HepG2 (cell line): ENCODE results near the gene AP2A2. TPM values are rescaled to one million over a fixed set of nuclear protein-coding genes. Genes with fewer than 3 reads are reported as not detected.

Experiments used
- EED ChIP-seq: sonication (generic); formaldehyde crosslinking; IDR thresholded peaks from 2 replicates; pipeline ENCODE4 v1.5.0; 2020; ENCODE audit warnings: mild to moderate bottlenecking, missing genetic modification reagents
- EHMT2 ChIP-seq: fragments of 200-600 bp; sonication (generic); IDR thresholded peaks from 2 replicates; pipeline ENCODE4 v1.7.0; 2017; ENCODE audit warnings: antibody characterized with exemption, low read depth, low read length, borderline replicate concordance
- FIP1L1 ChIP-seq: fragments of 200-400 bp; formaldehyde crosslinking; IDR thresholded peaks from 2 replicates; pipeline ENCODE4 v1.6.1; 2018; ENCODE audit warnings: low read depth, mild to moderate bottlenecking, low read length, moderate library complexity, borderline replicate concordance; ENCODE audit not compliant: insufficient read depth
- LCORL ChIP-seq, 2 experiments: fragments of 450-650 bp in 1 of 2; sonication (generic) in 1 of 2; formaldehyde crosslinking in 1 of 2; IDR thresholded peaks; 2 replicates each; pipeline versions ENCODE4 v1.5.0 to v1.6.1; 2017 to 2020; ENCODE audit warnings: antibody characterized with exemption in 1 of 2, missing genetic modification reagents in 1 of 2
- MIER3 ChIP-seq: IDR thresholded peaks from 2 replicates; pipeline ENCODE4 v1.6.1; 2016; ENCODE audit warnings: missing compliant biosample characterization, borderline replicate concordance
- NFE2L1 ChIP-seq: sonication (generic); formaldehyde crosslinking; IDR thresholded peaks from 2 replicates; pipeline ENCODE4 v1.4.0; 2020; ENCODE audit warnings: missing genetic modification reagents, mild to moderate bottlenecking, borderline replicate concordance
- NR2F1 ChIP-seq, 2 experiments: fragments of 450-650 bp in 1 of 2; formaldehyde crosslinking in 1 of 2; IDR thresholded peaks; 2 replicates each; pipeline versions ENCODE4 v1.5.0 to v1.6.1; 2016 to 2020; ENCODE audit warnings: mild to moderate bottlenecking in 1 of 2, missing compliant biosample characterization in 1 of 2, missing genetic modification reagents in 1 of 2, moderate library complexity in 1 of 2
- NR2F2 ChIP-seq: IDR thresholded peaks from 2 replicates; pipeline ENCODE4 v1.6.1; 2012; ENCODE audit warnings: low read depth, inconsistent platforms, borderline replicate concordance
- RFX1 ChIP-seq: fragments of 450-650 bp; IDR thresholded peaks from 2 replicates; pipeline ENCODE4 v1.6.1; 2017
- SAP130 ChIP-seq: IDR thresholded peaks from 2 replicates; pipeline ENCODE4 v1.6.1; 2016; ENCODE audit warnings: low read depth
- SMARCC2 ChIP-seq: fragments of 450-650 bp; IDR thresholded peaks from 2 replicates; pipeline ENCODE4 v1.6.1; 2017; ENCODE audit warnings: antibody characterized with exemption, mild to moderate bottlenecking
- SOX5 ChIP-seq: IDR thresholded peaks from 2 replicates; pipeline ENCODE4 v1.6.1; 2016; ENCODE audit warnings: borderline replicate concordance
- TBP ChIP-seq: sonication (generic); formaldehyde crosslinking; IDR thresholded peaks from 2 replicates; pipeline ENCODE4 v1.5.0; 2020; ENCODE audit warnings: missing genetic modification reagents
- U2AF1 ChIP-seq: fragments of 200-400 bp; formaldehyde crosslinking; optimal IDR thresholded peaks from 2 replicates; pipeline ENCODE3; 2017; ENCODE audit warnings: mild to moderate bottlenecking, low read depth, low read length
- ZC3H13 ChIP-seq: sonication (generic); formaldehyde crosslinking; IDR thresholded peaks from 2 replicates; pipeline ENCODE4 v1.8.1; 2023; ENCODE audit warnings: mild to moderate bottlenecking, missing genetic modification reagents, moderate library complexity
- ZNF136 ChIP-seq: sonication (generic); formaldehyde crosslinking; IDR thresholded peaks from 2 replicates; pipeline ENCODE4 v1.8.1; 2022; ENCODE audit warnings: low read depth, mild to moderate bottlenecking, moderate library complexity, missing genetic modification reagents
- ZNF180 ChIP-seq: sonication (generic); formaldehyde crosslinking; IDR thresholded peaks from 2 replicates; pipeline ENCODE4 v1.4.0; 2020; ENCODE audit warnings: low read depth, missing genetic modification reagents, borderline replicate concordance
- ZNF282 ChIP-seq: fragments of 450-650 bp; IDR thresholded peaks from 2 replicates; pipeline ENCODE4 v1.6.1; 2018; ENCODE audit not compliant: partially characterized antibody
- ZNF326 ChIP-seq: sonication (generic); formaldehyde crosslinking; IDR thresholded peaks from 2 replicates; pipeline ENCODE4 v1.4.0; 2020; ENCODE audit warnings: missing genetic modification reagents, borderline replicate concordance
- ZNF501 ChIP-seq: sonication (generic); formaldehyde crosslinking; IDR thresholded peaks from 2 replicates; pipeline ENCODE4 v1.5.1; 2020; ENCODE audit warnings: mild to moderate bottlenecking, moderate library complexity, missing genetic modification reagents
- ZNF672 ChIP-seq: sonication (generic); formaldehyde crosslinking; IDR thresholded peaks from 2 replicates; pipeline ENCODE4 v1.8.1; 2022; ENCODE audit warnings: missing genetic modification reagents
- ZNF891 ChIP-seq: sonication (generic); formaldehyde crosslinking; IDR thresholded peaks from 2 replicates; pipeline ENCODE4 v1.5.0; 2020; ENCODE audit warnings: mild to moderate bottlenecking, missing genetic modification reagents
- ZSCAN29 ChIP-seq: sonication (generic); formaldehyde crosslinking; conservative IDR thresholded peaks from 2 replicates; pipeline ENCODE4 v1.4.0; 2020; ENCODE audit warnings: mild to moderate bottlenecking, missing genetic modification reagents
- polyA plus RNA-seq, 8 experiments: library from polyadenylated mRNA; depleted of rRNA in 3 of 8; stranded (reverse) in 7 of 8; unstranded in 1 of 8; fragments of >200 nt; fragmentation: Illumina TruSeq in 4 of 8; extraction: Trizol in 4 of 8; gene quantifications; 2 replicates each; pipeline versions ENCODE4 v1.2.1 to v1.2.3, GENCODE V29; 2011 to 2016; ENCODE audit warnings: low read depth in 4 of 8, missing spikeins in 1 of 8, mixed read lengths in 1 of 8; ENCODE audit not compliant: insufficient read depth in 1 of 8
- total RNA-seq, 5 experiments: library from RNA; depleted of rRNA; stranded (reverse); fragments of >200 nt; fragmentation: Illumina TruSeq; extraction: Trizol; gene quantifications; 2 replicates each; pipeline ENCODE4 v1.2.3, GENCODE V29; 2016; ENCODE audit warnings: low read depth in 1 of 5
- TF ChIP-seq, protein P1 (sequence below): sonication (generic); IDR thresholded peaks from 2 replicates; pipeline ENCODE4 v1.6.1; 2016; ENCODE audit warnings: low read depth, borderline replicate concordance
- TF ChIP-seq, protein P2 (sequence below): sonication (generic); formaldehyde crosslinking; IDR thresholded peaks from 2 replicates; pipeline ENCODE4 v1.4.0; 2020; ENCODE audit warnings: missing genetic modification reagents
- TF ChIP-seq, protein P3 (sequence below): sonication (generic); formaldehyde crosslinking; IDR thresholded peaks from 2 replicates; pipeline ENCODE4 v1.4.0; 2020; ENCODE audit warnings: missing genetic modification reagents, mild to moderate bottlenecking, borderline replicate concordance

AP2A2 gene
- total and polyA plus RNA-seq, 2 of the 13 experiments (the other 11 are each of a cell fraction or from before 2014, with no cell fraction given) = 25.7 to 75.7 TPM

DNA sequence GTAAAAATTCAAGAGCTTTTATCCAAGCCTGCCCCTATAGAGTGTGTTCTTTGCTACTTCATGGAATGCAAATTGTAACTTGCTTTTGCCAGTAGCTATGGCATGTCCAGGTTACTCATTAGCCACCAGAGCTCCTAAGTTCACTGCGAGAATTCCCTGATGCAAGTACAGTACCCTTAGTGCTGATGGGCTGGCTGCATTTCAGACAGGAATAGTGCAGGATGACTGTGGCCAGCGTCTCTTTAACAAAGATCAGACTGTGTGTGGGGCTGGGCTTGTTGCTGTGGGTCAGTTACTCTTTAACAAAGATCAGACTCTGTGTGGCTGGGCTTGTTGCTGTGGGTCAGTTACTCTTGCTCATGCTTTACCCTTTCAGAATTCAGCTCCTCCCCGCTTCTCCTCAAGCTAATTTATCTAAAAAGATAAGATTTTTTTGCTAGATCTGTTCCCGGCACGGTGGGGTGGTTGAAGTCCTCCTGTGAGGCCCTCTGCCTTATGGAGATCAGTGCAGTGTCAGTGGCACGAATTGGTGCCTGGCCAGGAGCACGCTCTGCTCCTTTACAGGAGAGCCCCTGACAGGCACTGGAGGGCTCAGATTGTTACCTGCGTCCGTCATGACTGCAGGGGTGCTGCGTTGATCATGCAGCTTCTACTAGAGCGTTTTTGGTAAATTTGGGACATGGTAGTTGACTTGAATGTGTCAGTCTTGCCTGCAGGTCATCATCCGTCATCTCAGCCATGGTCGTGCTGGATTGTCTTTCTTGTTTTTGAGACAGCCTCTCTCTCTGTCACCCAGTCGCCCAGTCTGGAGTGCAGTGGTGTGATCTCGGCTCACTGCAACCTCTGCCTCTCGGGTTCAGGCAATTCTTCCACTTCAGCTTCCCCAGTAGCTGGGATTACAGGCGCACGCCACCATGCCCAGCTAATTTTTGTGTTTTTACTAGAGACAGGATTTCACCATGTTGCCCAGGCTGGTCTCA, 27.0 kb downstream of the AP2A2 start (continued):
- TF ChIP-seq FIP1L1 (no peak), LCORL (IDR thresholded peaks at IDR 0.05) (no peak), LCORL (CRISPR knock-in tag; IDR thresholded peaks at IDR 0.05) (peak; percentile 66), TBP (CRISPR knock-in tag) (no peak), EED (no peak), NR2F2 (no peak; the same call in 1 of the 2 replicates), MIER3 (0 out of 2 replicates have a peak, but pooled peaks have one; percentile 26), ZC3H13 (CRISPR knock-in tag) (no peak), RFX1 (no peak), SOX5 (peak; percentile 77; the same call in 1 of the 2 replicates), ZNF136 (CRISPR knock-in tag) (no peak; the same call in 1 of the 2 replicates), ZNF282 (no peak), ZNF326 (no peak), EHMT2 (no peak), ZNF501 (CRISPR knock-in tag) (no peak; the same call in 1 of the 2 replicates), NR2F1 (CRISPR knock-in tag; IDR thresholded peaks at IDR 0.05) (no peak), NFE2L1 (CRISPR knock-in tag) (no peak), SAP130 (peak; percentile 85), U2AF1 (no peak), ZNF672 (CRISPR knock-in tag) (no peak), ZNF180 (CRISPR knock-in tag) (no peak), ZNF891 (CRISPR knock-in tag) (no peak), ZSCAN29 (CRISPR knock-in tag) (no peak), SMARCC2 (no peak)
- TF ChIP-seq, protein P1, sequence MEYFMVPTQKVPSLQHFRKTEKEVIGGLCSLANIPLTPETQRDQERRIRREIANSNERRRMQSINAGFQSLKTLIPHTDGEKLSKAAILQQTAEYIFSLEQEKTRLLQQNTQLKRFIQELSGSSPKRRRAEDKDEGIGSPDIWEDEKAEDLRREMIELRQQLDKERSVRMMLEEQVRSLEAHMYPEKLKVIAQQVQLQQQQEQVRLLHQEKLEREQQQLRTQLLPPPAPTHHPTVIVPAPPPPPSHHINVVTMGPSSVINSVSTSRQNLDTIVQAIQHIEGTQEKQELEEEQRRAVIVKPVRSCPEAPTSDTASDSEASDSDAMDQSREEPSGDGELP = peak; percentile 49; the same call in 1 of the 2 replicates
- TF ChIP-seq, protein P2, sequence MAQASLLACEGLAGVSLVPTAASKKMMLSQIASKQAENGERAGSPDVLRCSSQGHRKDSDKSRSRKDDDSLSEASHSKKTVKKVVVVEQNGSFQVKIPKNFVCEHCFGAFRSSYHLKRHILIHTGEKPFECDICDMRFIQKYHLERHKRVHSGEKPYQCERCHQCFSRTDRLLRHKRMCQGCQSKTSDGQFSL (CRISPR knock-in tag) = no peak
- TF ChIP-seq, protein P3, sequence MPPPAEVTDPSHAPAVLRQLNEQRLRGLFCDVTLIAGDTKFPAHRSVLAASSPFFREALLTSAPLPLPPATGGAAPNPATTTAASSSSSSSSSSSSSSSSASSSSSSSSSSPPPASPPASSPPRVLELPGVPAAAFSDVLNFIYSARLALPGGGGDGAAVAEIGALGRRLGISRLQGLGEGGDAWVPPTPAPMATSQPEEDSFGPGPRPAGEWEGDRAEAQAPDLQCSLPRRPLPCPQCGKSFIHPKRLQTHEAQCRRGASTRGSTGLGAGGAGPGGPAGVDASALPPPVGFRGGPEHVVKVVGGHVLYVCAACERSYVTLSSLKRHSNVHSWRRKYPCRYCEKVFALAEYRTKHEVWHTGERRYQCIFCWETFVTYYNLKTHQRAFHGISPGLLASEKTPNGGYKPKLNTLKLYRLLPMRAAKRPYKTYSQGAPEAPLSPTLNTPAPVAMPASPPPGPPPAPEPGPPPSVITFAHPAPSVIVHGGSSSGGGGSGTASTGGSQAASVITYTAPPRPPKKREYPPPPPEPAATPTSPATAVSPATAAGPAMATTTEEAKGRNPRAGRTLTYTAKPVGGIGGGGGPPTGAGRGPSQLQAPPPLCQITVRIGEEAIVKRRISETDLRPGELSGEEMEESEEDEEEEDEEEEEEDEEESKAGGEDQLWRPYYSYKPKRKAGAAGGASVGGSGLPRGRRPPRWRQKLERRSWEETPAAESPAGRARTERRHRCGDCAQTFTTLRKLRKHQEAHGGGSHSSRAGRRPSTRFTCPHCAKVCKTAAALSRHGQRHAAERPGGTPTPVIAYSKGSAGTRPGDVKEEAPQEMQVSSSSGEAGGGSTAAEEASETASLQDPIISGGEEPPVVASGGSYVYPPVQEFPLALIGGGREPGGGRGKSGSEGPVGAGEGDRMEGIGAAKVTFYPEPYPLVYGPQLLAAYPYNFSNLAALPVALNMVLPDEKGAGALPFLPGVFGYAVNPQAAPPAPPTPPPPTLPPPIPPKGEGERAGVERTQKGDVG (CRISPR knock-in tag) = no peak
